Measurements from ENCODE around the gene PIK3R5. TPM values are rescaled to one million over a fixed set of nuclear protein-coding genes. Genes with fewer than 3 reads are reported as not detected.
"Not testable (repeated sequence)": the region's sequence is repeated elsewhere in the genome, so short reads cannot be mapped to it uniquely, and the experiment has no call there.

Gene PIK3R5
- total RNA-seq, 1 experiment from 2014 or later = not detected

GRCh38 chr17:8985054-8985701 is 19.7 kb upstream of the PIK3R5 start:
- no peak for DNase-seq (ENCODE audit: low read depth)

DNA sequence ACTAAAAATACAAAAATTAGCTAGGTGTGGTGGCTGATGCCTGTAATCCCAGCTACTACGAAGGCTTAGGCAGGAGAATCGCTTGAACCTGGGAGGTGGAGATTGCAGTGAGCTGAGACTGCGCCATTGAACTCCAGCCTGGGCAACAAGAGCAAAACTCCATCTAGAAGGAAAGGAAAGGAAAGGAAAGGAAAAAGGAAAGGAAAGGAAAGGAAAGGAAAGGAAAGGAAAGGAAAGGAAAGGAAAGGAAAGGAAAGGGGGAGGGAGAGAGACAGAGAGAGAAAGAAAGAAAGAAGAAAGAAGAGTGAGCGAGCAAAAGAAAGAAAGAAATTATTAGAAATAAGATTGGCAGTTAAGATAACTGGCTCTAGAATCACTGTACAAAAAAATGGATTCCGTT is 18.7 kb upstream of the PIK3R5 start:
- not testable (repeated sequence) for DNase-seq (ENCODE audit: low read depth)

GRCh38 chr17:8981443-8981842 is 15.9 kb upstream of the PIK3R5 start:
- no peak for DNase-seq (ENCODE audit: low read depth)

DNA sequence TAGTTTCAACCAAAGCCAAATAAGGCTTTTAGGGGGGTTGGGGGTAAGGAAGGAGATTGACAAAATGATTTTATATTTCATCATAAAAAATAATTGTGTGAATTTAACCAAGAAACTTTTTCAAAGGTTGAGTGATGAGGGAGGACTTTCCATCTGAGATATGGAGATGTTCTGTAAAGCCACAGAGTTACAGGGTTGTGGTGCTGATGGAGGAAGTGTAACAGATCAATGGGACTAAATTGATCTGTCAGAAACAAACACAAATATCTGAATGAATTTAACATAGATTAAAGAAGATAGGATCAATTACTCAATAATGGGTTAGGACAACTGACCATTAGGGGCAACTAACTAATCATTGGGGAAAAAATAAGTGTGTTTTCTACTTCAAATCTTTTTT is 14.2 kb upstream of the PIK3R5 start:
- DNase-seq (ENCODE audit: low read depth) = no peak

DNA sequence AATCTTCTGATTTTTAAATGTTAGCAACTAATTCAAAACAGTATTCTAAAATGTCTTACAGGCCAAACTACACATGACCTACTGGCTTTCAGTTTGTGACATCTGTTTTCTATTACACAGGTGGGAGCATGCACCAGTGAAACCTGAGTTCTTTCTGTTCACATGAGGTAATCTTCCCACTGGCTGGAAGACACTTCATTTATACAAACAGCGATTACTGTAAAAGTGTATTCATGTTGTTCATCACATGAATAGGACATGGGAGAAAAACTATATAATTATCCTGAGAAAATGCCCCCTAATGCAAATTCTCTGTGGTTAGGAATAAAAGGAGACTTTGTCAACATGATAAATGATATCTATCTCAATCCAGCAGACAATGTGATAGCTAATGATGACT is 11.1 kb upstream of the PIK3R5 start:
- no peak for DNase-seq (ENCODE audit: low read depth)

GRCh38 chr17:8975091-8975725 is 9.7 kb upstream of the PIK3R5 start:
- DNase-seq (ENCODE audit: low read depth) = no peak

DNA sequence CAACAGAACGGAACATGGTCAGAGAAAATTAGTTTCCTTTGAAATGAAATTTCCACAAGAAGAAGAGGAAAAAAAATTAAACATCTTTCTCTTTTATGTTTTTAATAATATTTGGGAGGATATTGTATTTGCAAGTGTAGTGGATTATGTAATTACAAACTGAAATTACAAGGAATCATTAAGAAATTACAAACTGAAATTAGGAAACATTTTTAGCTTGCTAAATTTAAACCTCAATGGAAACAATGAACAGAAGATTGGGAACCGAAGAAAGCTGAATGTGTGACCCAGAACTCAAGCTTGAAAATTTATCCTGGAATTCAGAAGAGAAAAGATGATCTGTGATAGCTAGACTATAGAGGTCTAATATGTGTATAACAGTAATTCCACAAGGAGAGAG is 4.4 kb upstream of the PIK3R5 start:
- no peak for DNase-seq (ENCODE audit: low read depth)

GRCh38 chr17:8968503-8968902 is 3.0 kb upstream of the PIK3R5 start:
- no peak for DNase-seq (ENCODE audit: low read depth)

DNA sequence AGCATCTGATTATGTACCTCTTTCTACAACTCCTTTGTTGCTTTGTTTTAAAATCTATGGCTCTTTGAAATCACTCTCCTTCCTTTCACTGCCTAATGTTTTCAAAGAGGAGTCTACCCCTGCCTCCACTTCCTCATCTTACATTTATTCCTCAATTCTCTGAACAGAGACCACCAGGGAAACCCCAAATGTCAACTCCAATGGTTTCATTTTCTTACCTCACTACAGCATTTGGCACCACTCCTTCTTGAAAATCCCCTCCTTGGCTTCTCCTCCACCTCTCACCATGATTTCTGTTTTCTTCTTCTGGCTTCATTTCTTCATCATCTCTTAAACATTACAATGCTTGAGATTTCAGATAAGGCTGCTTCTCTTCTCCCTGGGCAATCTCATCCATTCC is 2.4 kb upstream of the PIK3R5 start:
- no peak for DNase-seq (ENCODE audit: low read depth)

DNA sequence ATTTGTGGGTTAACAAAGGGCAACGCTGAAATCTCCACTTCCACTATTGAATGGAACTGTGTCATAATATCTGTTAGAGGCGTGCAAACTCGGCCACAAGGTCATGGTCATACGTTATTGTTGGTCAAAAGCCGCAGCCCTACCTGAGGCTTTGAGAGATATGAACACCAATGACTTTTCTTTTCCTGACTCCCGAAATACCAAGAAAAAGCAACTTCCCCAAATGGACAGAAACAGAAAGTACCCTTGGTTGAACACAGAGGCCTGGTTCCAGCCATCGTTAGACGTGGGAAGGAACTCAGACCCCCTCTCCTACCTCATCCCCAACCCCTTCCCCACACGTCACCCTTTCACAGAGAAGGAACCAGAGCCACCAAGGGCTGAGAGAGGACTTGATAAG is 1.4 kb upstream of the PIK3R5 start:
- no peak for DNase-seq (ENCODE audit: low read depth)

- DNase-seq (ENCODE audit: low read depth) = no peak
Observed at GRCh38 chr17:8964801-8965393, 610 bp downstream of the PIK3R5 start.

GRCh38 chr17:8963647-8964258 is 1.8 kb downstream of the PIK3R5 start:
- DNase-seq (ENCODE audit: low read depth) = no peak

DNA sequence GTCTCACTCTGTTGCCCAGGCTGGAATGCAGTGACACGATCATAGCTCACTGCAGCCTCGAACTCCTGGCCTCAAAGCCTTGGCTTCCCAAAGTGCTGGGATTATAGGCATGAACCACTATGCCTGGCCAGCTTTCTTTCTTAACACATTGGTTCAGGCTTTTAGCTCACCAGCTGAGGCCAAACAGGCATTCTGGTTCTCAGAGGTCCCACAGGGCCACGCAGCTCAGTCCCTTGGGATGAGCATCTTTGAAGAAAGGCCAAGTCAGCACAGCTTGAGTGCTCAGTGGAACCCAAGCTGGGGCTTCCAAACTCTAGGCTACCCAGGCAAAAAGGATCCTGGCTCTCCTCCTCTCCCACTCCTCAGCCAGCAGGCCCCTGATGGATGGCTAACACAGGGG is 2.5 kb downstream of the PIK3R5 start:
- no peak for DNase-seq (ENCODE audit: low read depth)

DNA sequence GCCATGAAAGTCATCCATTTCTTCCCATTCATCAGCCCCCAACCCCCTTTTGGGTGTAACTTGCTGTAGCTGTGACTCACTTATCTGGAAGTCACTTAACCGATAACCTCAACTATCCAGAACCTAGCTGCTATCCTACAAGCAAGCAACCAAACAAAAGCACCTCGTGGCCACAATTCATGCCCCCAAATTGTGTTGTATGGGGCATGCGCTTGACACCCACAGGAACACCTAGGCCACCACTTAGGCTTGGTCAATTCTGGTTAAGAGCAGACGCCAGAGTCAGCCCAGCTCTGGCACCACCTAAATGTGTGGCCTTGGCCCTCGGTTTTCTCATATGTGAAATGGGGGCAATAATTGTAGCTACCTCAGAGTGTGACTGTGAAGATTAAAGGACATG is 3.7 kb downstream of the PIK3R5 start:
- DNase-seq (ENCODE audit: low read depth) = no peak

DNA sequence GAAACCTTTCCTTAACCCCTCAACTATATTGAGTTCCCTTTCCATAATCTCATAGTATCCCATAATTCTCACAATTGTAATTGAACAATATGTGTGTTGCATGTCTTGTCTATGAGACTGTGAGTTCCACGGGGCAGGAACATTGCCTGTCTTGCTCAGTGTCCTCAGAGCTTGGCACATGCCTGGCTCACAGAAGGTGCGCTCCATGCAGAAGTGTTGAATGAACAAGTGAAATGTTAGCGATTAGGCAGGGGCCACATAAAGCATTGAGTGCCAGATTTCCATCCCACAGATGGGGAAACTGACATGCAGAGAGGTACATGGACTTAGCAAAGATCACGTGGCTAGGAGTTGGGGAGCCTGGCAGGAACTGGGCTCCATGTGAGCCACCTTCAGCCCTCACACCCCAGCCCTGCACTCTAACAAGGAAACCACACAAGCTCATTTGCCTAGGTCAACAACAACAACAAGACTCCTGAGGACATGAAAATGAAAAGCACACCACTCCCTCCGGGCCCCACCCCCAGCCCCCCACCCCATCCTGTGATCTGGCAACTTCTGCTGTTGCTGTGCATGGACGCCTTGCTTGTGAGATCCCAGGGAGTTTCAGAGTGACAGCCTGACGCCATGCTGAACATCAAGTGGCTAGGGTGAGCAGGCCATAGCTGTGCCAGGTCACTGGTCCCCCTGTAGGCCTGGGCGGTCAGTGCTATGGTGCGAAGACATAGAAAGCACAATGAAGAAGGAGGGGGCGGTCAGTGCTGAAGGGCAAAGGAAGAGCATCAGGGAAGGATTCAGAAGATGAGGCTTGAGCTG is 5.0 kb downstream of the PIK3R5 start:
- DNase-seq (ENCODE audit: low read depth) = no peak

DNA sequence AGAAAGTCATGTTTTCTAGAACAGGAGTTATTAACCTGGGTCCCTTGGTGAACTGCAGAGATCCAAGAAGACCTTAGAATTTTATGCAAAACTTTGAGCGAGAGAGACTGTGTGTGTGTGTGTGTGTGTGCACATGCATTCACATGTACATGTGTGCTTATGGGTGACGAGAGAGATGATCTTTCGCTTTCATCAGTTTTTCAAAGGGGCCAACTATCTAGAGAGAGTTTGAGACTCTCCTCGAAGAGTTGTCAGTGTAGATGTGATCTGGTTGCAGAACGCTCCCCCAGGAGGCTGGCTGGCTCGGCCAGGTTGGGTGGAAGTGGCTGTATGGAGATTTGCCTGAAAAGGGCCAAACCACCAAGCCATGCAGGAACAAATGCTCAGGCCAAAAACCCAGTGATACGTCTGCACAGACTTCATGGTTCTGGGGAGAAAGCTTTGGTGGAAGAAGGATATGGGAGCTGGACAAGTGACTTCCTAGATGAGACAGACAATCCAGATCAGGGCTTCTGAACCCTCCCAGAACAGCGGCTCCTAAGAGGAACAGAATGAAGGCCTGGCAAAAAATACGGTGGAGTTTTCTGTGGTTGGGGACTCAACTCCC is 6.1 kb downstream of the PIK3R5 start:
- DNase-seq (ENCODE audit: low read depth) = no peak

DNA sequence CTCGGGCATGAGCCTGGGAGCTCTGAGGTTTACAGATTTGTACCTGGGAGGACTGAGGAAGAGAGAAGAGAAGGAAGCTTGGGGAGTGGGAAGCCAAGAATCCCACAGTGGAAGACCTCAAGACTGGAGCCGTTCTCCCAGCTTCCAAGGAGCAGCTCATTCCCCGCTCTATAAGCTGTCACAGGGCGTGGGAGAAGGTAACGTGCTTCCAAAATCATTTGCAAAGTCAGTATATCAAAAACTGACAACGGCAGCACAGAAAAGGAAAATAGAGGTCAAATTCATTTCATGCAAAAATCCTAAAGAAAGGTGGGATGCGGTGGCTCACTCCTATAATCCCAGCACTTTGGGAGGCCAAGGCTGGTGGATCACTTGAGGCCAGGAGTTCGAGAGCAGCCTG is 7.8 kb downstream of the PIK3R5 start:
- no peak for DNase-seq (ENCODE audit: low read depth)

DNA sequence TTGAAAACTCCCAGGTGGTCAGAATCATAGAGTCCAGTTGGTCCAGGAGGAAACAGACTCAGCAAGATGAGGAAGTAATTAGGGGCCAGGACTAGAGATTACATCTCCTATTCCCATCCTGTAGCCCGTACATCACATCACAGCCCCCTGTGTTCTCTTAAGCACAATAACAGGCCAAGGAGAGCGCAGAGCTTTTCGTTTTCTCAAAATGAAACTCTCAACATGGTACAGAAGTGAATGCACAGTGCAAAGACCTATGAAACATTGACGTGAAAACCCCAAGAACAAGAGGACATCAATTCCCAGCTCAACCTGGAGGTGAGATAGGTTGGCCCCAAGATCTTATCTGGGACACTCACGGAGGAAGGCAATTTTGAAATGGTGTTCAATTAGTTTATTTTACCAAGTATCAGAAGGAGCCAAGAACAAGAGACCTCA is 9.0 kb downstream of the PIK3R5 start:
- no peak for DNase-seq (ENCODE audit: low read depth)

DNA sequence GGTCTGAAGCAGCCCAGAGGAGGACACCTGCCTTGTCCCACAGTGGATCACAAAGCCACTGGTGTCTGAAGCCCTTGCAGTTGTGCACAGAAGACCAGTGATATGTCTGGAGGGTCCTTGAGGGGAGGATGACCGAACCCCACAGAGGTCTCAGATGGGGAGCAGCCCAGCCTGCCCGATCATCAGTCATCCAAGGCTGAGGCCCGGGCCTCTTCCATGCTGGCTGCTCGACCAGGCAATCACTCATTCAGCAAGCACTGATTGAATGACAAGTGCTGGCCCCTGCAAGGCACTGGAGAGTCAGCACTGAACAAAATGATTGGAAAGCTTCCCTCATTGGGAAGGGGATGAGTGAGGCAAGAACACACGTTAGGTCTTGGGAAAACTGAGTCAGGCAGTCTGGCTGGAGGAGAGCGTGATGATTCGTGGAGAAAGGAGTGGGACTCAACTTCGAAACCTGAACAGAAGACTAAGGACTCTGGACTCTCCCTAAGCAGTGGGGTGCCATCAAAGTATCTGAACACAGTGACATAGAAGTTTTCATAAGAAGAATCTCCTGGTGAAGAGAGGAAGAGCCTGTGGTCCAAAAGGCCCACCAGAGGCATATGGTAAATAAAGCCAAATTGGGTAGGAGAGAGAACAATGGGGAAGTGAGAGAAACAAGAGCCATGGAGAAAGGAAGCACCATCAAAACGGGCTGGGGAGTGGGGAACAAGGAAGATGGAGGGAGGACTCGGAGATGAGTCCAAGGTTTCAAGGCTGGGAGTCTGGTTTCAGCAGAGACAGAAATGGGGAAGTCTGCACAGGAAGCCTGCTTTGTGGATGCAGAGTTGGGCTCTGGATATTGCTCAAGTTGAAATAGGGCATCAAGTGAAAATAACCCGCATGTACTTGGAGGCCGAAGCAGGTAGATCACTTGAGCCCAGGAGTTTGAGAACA is 10.2 kb downstream of the PIK3R5 start:
- no peak for DNase-seq (ENCODE audit: low read depth)

DNA sequence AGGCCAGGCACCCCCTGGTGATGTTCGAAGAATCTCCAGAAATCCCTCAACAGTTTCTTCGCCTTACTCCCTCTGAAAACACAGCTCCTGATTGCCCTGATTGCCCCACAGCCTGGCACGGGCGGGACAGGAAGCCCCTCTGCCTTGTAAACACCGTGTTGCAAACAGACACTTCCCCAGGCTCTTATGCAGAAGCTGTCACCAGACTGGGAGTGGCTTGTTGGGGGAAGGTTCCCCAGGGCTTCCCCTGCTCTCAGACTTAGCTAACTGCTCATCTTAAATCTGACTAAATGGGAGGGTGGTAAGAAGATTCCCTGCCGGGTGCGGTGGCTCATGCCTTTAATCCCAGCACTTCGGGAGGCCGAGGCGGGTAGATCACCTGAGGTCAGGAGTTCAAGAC is 11.2 kb downstream of the PIK3R5 start:
- DNase-seq (ENCODE audit: low read depth) = no peak
